GM21723 (cell line): ENCODE data around the gene SPAG17.

Experiments
- ATAC-seq: cut with Tn5 transposase; IDR thresholded peaks from one replicate; pipeline ENCODE4 v1.9.1; 2021; ENCODE audit warnings: mild to moderate bottlenecking, moderate library complexity; ENCODE audit not compliant: unreplicated experiment

Gene SPAG17

GRCh38 chr1:118185084-118185832 is at the start of gene SPAG17:
Gene SPAG17, minus strand, starts transcription at chr1:118185228. Its CDS starts 71 bp downstream, at chr1:118185157.
- ATAC-seq: no peak

GRCh38 chr1:118225471-118225870 is 40.4 kb upstream of the SPAG17 start:
- no peak for ATAC-seq

GRCh38 chr1:118223426-118223825 is 38.4 kb upstream of the SPAG17 start:
- no peak for ATAC-seq

- ATAC-seq: no peak
Observed at GRCh38 chr1:118219438-118219837, 34.4 kb upstream of the SPAG17 start.

- no peak for ATAC-seq
Observed at GRCh38 chr1:118217141-118217838, 32.3 kb upstream of the SPAG17 start.

GRCh38 chr1:118214866-118215265 is 29.8 kb upstream of the SPAG17 start:
- no peak for ATAC-seq

GRCh38 chr1:118210723-118211110 is 25.7 kb upstream of the SPAG17 start:
- no peak for ATAC-seq

- no peak for ATAC-seq
Observed at GRCh38 chr1:118210051-118210722, 25.2 kb upstream of the SPAG17 start.

- ATAC-seq: no peak
Observed at GRCh38 chr1:118209648-118210047, 24.6 kb upstream of the SPAG17 start.

GRCh38 chr1:118206966-118207365 is 21.9 kb upstream of the SPAG17 start:
- no peak for ATAC-seq

- ATAC-seq: no peak
Observed at GRCh38 chr1:118204648-118205047, 19.6 kb upstream of the SPAG17 start.

GRCh38 chr1:118204105-118204504 is 19.1 kb upstream of the SPAG17 start:
- no peak for ATAC-seq

GRCh38 chr1:118202076-118202608 is 17.1 kb upstream of the SPAG17 start:
- ATAC-seq: peak; percentile 67

- peak; percentile 68 for ATAC-seq
Observed at GRCh38 chr1:118201524-118201923, 16.5 kb upstream of the SPAG17 start.

GRCh38 chr1:118200836-118201235 is 15.8 kb upstream of the SPAG17 start:
- no peak for ATAC-seq

- ATAC-seq: no peak
Observed at GRCh38 chr1:118190561-118190960, 5.5 kb upstream of the SPAG17 start.

GRCh38 chr1:118189564-118189963 is 4.5 kb upstream of the SPAG17 start:
- ATAC-seq: no peak

- ATAC-seq: no peak
Observed at GRCh38 chr1:118188411-118188810, 3.4 kb upstream of the SPAG17 start.

GRCh38 chr1:118186026-118186425 is 998 bp upstream of the SPAG17 start:
- ATAC-seq: no peak

- ATAC-seq: no peak
Observed at GRCh38 chr1:118184739-118185083, 317 bp downstream of the SPAG17 start.

- ATAC-seq: no peak
Observed at GRCh38 chr1:118183586-118183985, 1.4 kb downstream of the SPAG17 start.

- no peak for ATAC-seq
Observed at GRCh38 chr1:118177998-118178397, 7.0 kb downstream of the SPAG17 start.
